ENCODE data around the gene FBXO5. TPM values are rescaled to one million over a fixed set of nuclear protein-coding genes. Genes with fewer than 3 reads are reported as not detected.

FBXO5 gene
- total and polyA plus RNA-seq, 7 donors: 0.76 to 1.9 (median 1.3) TPM

DNA sequence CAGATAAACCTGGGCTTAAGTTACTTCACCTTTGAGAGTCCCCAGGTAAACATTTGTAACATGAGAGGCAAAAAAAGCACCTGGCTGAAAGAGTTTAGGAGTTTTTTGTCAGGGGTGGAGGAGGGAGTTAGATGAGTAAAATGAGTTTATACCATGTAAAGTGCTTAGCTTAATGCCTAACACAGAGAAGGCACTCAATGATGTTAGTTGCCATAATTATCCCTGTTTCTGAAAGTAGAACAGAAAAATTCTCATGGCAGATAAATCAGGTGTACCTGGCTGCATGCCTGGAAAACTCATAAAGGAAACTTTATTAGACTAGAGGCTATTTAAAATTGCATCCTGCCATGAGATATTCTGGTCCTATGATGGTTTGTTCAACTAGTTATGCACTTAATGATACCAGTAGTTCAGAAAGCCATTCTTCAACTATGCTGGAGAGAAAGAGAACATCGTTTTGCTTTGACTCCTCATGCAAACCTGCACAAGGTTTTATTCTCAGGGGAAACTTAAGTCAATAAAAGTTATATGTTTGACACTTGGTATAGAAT, 40.4 kb downstream of the FBXO5 start:
- H3K9me3 ChIP-seq: no peaks in the 10 kb centered on the region
- peaks cover 5% of the 10 kb centered on the region for H3K4me1 ChIP-seq
- H3K36me3 ChIP-seq (ENCODE audit: insufficient read depth in 1 of 2, low read depth in 1 of 2): no peaks in the 10 kb centered on the region
- 43 to 52% (median 47%) methylated on average over 1 of the region's 1 CpG for WGBS, 3 donors
- ATAC-seq: no peak
- peaks cover 0 to 5% (median 0%) of the 10 kb centered on the region in 3 donors for H3K27me3 ChIP-seq (ENCODE audit: insufficient read depth in 3 of 3, low read length in 2 of 3)
- TF ChIP-seq, protein P1, sequence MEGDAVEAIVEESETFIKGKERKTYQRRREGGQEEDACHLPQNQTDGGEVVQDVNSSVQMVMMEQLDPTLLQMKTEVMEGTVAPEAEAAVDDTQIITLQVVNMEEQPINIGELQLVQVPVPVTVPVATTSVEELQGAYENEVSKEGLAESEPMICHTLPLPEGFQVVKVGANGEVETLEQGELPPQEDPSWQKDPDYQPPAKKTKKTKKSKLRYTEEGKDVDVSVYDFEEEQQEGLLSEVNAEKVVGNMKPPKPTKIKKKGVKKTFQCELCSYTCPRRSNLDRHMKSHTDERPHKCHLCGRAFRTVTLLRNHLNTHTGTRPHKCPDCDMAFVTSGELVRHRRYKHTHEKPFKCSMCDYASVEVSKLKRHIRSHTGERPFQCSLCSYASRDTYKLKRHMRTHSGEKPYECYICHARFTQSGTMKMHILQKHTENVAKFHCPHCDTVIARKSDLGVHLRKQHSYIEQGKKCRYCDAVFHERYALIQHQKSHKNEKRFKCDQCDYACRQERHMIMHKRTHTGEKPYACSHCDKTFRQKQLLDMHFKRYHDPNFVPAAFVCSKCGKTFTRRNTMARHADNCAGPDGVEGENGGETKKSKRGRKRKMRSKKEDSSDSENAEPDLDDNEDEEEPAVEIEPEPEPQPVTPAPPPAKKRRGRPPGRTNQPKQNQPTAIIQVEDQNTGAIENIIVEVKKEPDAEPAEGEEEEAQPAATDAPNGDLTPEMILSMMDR (IDR thresholded peaks at IDR 0.05): no peak
- intact Hi-C loops (cut with DNase I): loop anchor here in 1 of 2 donors (10.0 kb wide), 1 partner anchor 388 kb away; no protein-coding TSS in a partner anchor
- no peak for DNase-seq
- no peak overlapping the region for H3K4me3 ChIP-seq
- no peak overlapping the region for H3K27ac ChIP-seq

GRCh38 chr6:152941746-152942145, 41.1 kb downstream of the FBXO5 start:
- H3K27ac ChIP-seq: no peak overlapping the region
- ATAC-seq: no peak

DNA sequence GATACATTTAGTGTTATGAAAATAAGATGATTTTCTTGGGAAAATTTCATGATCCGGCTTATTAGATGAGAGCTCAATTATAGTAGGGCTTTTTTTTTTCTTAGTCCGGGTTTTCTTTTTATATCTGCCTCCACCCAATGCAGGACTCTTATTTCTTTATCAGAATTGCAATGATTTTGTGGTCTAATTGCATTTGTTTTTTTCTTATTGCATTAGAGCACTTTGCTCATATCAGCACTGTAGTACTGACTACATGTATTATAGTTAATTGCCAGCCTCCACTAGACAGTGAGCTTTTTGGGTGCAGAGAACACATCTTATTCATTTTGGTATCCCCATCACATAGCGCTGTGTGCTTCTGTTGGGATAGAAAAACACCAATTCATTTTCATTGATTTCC, 50.0 kb downstream of the FBXO5 start:
- intact Hi-C loops (cut with DNase I): no loop called here
- WGBS, 3 donors: 90 to 92% (median 92%) methylated on average over 3 of the region's 3 CpGs
- no peak for DNase-seq

More at GRCh38 chr6:152941746-152942145, 41.1 kb downstream of the FBXO5 start:
- TF ChIP-seq, protein P1 (IDR thresholded peaks at IDR 0.05): no peak
- H3K27me3 ChIP-seq (ENCODE audit: insufficient read depth in 3 of 3, low read length in 2 of 3): peaks cover 0 to 5% (median 0%) of the 10 kb centered on the region in 3 donors
- intact Hi-C loops (cut with DNase I): loop anchor here in 1 of 2 donors (10.0 kb wide), 1 partner anchor 387 kb away; no protein-coding TSS in a partner anchor
- no peaks in the 10 kb centered on the region for H3K36me3 ChIP-seq (ENCODE audit: insufficient read depth in 1 of 2, low read depth in 1 of 2)
- no peak for DNase-seq
- peaks cover 3% of the 10 kb centered on the region for H3K4me1 ChIP-seq
- H3K4me3 ChIP-seq: no peak overlapping the region
- no peaks in the 10 kb centered on the region for H3K9me3 ChIP-seq

GRCh38 chr6:152922706-152923105, 60.1 kb downstream of the FBXO5 start:
- Histone ChIP-seq H3K27me3 (ENCODE audit: insufficient read depth in 3 of 3, low read length in 2 of 3) (no peaks in the 10 kb centered on the region), H3K4me3 (no peak overlapping the region), H3K9me3 (no peaks in the 10 kb centered on the region), H3K27ac (no peak overlapping the region), H3K4me1 (peaks cover 6% of the 10 kb centered on the region), H3K36me3 (ENCODE audit: insufficient read depth in 1 of 2, low read depth in 1 of 2) (no peaks in the 10 kb centered on the region)
- TF ChIP-seq, protein P1 (IDR thresholded peaks at IDR 0.05): no peak
- peak; percentile 87 to 100 (median 94) for ATAC-seq
- intact Hi-C loops (cut with DNase I): no loop called here
- DNase-seq: peak in 1 of 2 donors; percentile 50
- 31 to 54% (median 33%) methylated on average over 2 of the region's 2 CpGs for WGBS, 3 donors

More for the DNA sequence above, 50.0 kb downstream of the FBXO5 start:
- H3K4me3 ChIP-seq: no peak overlapping the region
- H3K4me1 ChIP-seq: no peaks in the 10 kb centered on the region
- no peaks in the 10 kb centered on the region for H3K9me3 ChIP-seq
- H3K27ac ChIP-seq: no peak overlapping the region
- no peaks in the 10 kb centered on the region for H3K36me3 ChIP-seq (ENCODE audit: insufficient read depth in 1 of 2, low read depth in 1 of 2)
- H3K27me3 ChIP-seq (ENCODE audit: insufficient read depth in 3 of 3, low read length in 2 of 3): peaks cover 0 to 4% (median 0%) of the 10 kb centered on the region in 3 donors
- TF ChIP-seq, protein P1 (IDR thresholded peaks at IDR 0.05): no peak
- ATAC-seq: no peak

Other genes starting within 250 kb of the FBXO5 start
- gene VIP, start 232.2 kb downstream of the FBXO5 start, total RNA-seq: under 1 TPM in 1 of 4 donors, not detected in 3; 0.24 TPM
- under 1 TPM; 0.21 to 0.30 (median 0.30) TPM for gene VIP, start 232.2 kb downstream of the FBXO5 start, polyA plus RNA-seq
- 10 to 100 TPM; 20.3 to 45.1 (median 24.8) TPM for gene MTRF1L, start 19.7 kb upstream of the FBXO5 start, total RNA-seq
- gene MTRF1L, start 19.7 kb upstream of the FBXO5 start, polyA plus RNA-seq: 10 to 100 TPM; 24.2 to 55.9 (median 42.5) TPM
- gene RGS17, start 148.2 kb upstream of the FBXO5 start, total RNA-seq: under 1 TPM in 2 of 4 donors, not detected in 2; 0.05 to 0.26 TPM
- under 1 TPM in 2 of 3 donors, not detected in 1; 0.01 to 0.27 TPM for gene RGS17, start 148.2 kb upstream of the FBXO5 start, polyA plus RNA-seq

Data from psoas muscle (tissue), 8 donors.